ENCODE results near the gene PHTF1. TPM values are rescaled to one million over a fixed set of nuclear protein-coding genes. Genes with fewer than 3 reads are reported as not detected.
A peak's percentile ranks its signal among the peaks of the same experiment; 100 is the strongest.

PHTF1 gene
- polyA plus RNA-seq, 1 experiment = 7.4 TPM

- no peak for DNase-seq (ENCODE audit: low read depth)
- CTCF ChIA-PET = interaction anchor here (1.2 kb wide), 1 partner anchor 22 kb away, joined by 3 read pairs; no protein-coding TSS in a partner anchor
- H3K4me3 ChIP-seq (ENCODE audit: low read depth, low read length) = no peak overlapping the region
- TF ChIP-seq CTCF (IDR thresholded peaks at IDR 0.05; ENCODE audit: insufficient read depth, low read depth, low read length) = no peak
- H3K36me3 ChIP-seq (ENCODE audit: control insufficient read depth, insufficient read depth, low read length) = no peaks in the 10 kb centered on the region
- no peaks in the 10 kb centered on the region for H3K27me3 ChIP-seq (ENCODE audit: control insufficient read depth, insufficient read depth, low read length)
- POLR2A ChIA-PET = no interaction called here
Measured at GRCh38 chr1:113765306-113766230, 6.3 kb upstream of the PHTF1 start.

GRCh38 chr1:113763661-113764060 is 4.4 kb upstream of the PHTF1 start:
- no peaks in the 10 kb centered on the region for H3K27me3 ChIP-seq (ENCODE audit: control insufficient read depth, insufficient read depth, low read length)
- no peaks in the 10 kb centered on the region for H3K36me3 ChIP-seq (ENCODE audit: control insufficient read depth, insufficient read depth, low read length)
- H3K4me3 ChIP-seq (ENCODE audit: low read depth, low read length) = no peak overlapping the region
- ChIA-PET CTCF (interaction anchor here (0.6 kb wide), 2 partner anchors 83 to 1980 kb away, joined by 3 to 5 read pairs; no protein-coding TSS in a partner anchor), POLR2A (no interaction called here)
- no peak for DNase-seq (ENCODE audit: low read depth)
- TF ChIP-seq CTCF (IDR thresholded peaks at IDR 0.05; ENCODE audit: insufficient read depth, low read depth, low read length) = no peak

- no peak for DNase-seq (ENCODE audit: low read depth)
- ChIA-PET CTCF (no interaction called here), POLR2A (no interaction called here)
- H3K4me3 ChIP-seq (ENCODE audit: low read depth, low read length) = no peak overlapping the region
- TF ChIP-seq CTCF (IDR thresholded peaks at IDR 0.05; ENCODE audit: insufficient read depth, low read depth, low read length) = no peak
- H3K27me3 ChIP-seq (ENCODE audit: control insufficient read depth, insufficient read depth, low read length) = no peaks in the 10 kb centered on the region
- no peaks in the 10 kb centered on the region for H3K36me3 ChIP-seq (ENCODE audit: control insufficient read depth, insufficient read depth, low read length)
Measured at GRCh38 chr1:113761937-113762336, 2.7 kb upstream of the PHTF1 start.

- Histone ChIP-seq H3K4me3 (ENCODE audit: low read depth, low read length) (peak overlapping the region; percentile 69; the same call in 1 of the 2 replicates), H3K36me3 (ENCODE audit: control insufficient read depth, insufficient read depth, low read length) (no peaks in the 10 kb centered on the region), H3K27me3 (ENCODE audit: control insufficient read depth, insufficient read depth, low read length) (no peaks in the 10 kb centered on the region)
- no peak for DNase-seq (ENCODE audit: low read depth)
- no peak for TF ChIP-seq CTCF (IDR thresholded peaks at IDR 0.05; ENCODE audit: insufficient read depth, low read depth, low read length)
- ChIA-PET POLR2A (interaction anchor here (0.6 to 1.0 kb wide), 4 partner anchors 19 to 370 kb away, joined by 3 to 24 read pairs (median 4); partner anchors contain the start of genes MAGI3 and RSBN1), CTCF (interaction anchor here (0.6 to 1.9 kb wide), 3 partner anchors 10 to 32 kb away, joined by 3 to 4 read pairs (median 4); no protein-coding TSS in a partner anchor)
Measured at GRCh38 chr1:113760102-113761080, 1.1 kb upstream of the PHTF1 start.

Measured in BJ (cell line).